ENCODE results near the gene TMEM212.

TMEM212 gene

DNA sequence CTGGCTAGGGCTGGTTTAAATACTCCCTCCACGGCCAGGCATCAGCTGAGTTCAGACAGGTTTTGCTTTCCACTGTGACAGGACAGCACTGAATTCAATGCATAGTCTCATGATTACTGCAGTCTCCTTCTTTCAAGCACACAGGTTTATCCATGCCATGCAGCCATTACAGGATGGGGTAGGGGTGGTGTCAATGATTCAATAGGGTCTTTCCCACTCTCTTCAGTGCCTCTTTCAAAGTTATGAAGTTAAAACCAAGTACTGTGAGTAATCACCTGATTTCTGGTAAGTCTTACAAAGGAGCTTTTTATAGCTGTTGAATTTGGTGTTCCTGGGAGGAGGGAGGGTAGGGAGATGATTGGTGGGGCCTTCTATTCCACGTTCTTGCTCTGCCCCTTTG is 47.2 kb downstream of the TMEM212 start:
- H3K27ac ChIP-seq = no peak overlapping the region
- TF ChIP-seq, protein P1, sequence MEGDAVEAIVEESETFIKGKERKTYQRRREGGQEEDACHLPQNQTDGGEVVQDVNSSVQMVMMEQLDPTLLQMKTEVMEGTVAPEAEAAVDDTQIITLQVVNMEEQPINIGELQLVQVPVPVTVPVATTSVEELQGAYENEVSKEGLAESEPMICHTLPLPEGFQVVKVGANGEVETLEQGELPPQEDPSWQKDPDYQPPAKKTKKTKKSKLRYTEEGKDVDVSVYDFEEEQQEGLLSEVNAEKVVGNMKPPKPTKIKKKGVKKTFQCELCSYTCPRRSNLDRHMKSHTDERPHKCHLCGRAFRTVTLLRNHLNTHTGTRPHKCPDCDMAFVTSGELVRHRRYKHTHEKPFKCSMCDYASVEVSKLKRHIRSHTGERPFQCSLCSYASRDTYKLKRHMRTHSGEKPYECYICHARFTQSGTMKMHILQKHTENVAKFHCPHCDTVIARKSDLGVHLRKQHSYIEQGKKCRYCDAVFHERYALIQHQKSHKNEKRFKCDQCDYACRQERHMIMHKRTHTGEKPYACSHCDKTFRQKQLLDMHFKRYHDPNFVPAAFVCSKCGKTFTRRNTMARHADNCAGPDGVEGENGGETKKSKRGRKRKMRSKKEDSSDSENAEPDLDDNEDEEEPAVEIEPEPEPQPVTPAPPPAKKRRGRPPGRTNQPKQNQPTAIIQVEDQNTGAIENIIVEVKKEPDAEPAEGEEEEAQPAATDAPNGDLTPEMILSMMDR (conservative IDR thresholded peaks at IDR 0.05) = no peak
- no peak for TF ChIP-seq ZFX (IDR thresholded peaks at IDR 0.05)

DNA sequence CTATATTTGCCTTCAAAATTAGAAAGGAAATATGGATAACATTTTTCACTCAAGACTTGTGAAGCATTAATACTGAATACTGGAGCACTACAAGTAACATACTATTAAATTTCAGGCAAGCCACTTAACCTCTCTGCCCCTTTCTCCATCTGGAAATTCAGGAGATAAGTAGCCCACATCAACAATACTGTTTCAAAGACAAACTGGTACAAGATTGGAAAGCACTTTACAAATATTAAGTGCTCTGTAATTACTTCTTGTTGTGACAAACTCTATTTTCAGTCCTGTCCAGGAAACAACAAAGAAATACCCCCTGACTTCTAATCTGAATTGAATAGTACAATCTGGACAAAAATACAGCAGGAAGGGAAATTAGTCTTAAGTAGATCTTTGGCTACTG is 49.3 kb downstream of the TMEM212 start:
- TF ChIP-seq ZFX (IDR thresholded peaks at IDR 0.05) = no peak
- TF ChIP-seq, protein P1 (conservative IDR thresholded peaks at IDR 0.05) = no peak
- no peak overlapping the region for H3K27ac ChIP-seq

GRCh38 chr3:171895291-171895690 is 52.1 kb downstream of the TMEM212 start:
- no peak for TF ChIP-seq ZFX (IDR thresholded peaks at IDR 0.05)
- TF ChIP-seq, protein P1 (conservative IDR thresholded peaks at IDR 0.05) = no peak
- no peak overlapping the region for H3K27ac ChIP-seq

DNA sequence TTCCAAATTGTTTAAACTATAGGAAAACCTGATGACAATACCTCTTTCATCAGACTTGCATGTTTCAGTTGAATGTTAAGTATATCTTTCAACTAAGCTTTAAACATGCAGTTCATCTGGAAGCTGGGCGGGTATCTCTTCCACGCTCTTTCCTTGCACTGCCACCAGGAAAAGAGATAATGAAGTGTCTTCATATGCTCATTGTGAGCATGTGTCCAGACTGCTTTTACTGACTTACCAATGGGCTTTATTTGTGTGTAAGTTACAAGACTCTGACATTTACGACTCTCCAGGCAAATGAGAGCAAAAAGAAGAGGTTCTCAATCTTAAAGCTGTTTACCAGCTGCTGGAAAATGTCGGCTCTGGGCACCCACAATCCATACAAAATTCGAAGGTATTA is 52.8 kb downstream of the TMEM212 start:
- TF ChIP-seq, protein P1 (conservative IDR thresholded peaks at IDR 0.05) = no peak
- no peak for TF ChIP-seq ZFX (IDR thresholded peaks at IDR 0.05)
- no peak overlapping the region for H3K27ac ChIP-seq

DNA sequence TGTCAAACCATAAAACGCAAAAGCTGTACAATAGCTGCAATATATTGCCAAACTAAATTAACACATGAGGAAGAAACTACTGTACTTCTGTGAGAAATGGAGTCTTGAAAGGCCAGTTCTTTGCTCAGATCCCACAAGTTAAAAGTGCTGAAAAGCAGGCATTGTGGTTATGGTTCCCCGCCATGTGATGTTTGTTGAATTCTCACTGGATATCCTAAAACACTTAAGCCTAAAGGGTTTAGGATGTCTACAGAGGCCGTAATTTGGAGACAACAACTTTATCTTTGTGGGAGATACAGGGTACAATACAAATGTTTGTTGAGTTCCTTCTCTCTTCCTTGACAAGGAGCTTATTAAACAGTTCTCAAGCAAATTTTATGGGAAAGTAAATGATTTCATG is 53.2 kb downstream of the TMEM212 start:
- no peak overlapping the region for H3K27ac ChIP-seq
- TF ChIP-seq, protein P1 (conservative IDR thresholded peaks at IDR 0.05) = no peak
- TF ChIP-seq ZFX (IDR thresholded peaks at IDR 0.05) = no peak

DNA sequence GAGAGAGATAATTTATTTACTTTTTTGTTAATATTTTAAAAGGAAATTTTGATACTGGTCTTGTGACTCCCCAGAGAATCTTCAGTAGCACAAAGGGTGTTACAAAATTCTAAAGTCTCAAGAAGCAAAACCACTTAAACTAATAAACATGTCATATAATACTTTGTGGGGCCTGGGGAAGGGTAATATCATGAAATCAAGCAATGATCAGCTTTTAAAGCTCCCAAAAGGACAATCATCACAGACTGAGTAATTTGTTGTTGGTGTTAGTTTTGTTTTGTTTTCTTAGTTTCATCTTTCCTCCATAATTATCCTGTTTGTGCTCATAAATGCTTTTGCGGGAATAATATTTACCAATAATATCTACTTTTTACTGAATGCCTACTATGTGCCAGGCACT is 55.0 kb downstream of the TMEM212 start:
- no peak overlapping the region for H3K27ac ChIP-seq

GRCh38 chr3:171900446-171900845 is 57.3 kb downstream of the TMEM212 start:
- no peak overlapping the region for H3K27ac ChIP-seq
- no peak for TF ChIP-seq ZFX (IDR thresholded peaks at IDR 0.05)
- TF ChIP-seq, protein P1 (conservative IDR thresholded peaks at IDR 0.05) = no peak

More for the DNA sequence above, 55.0 kb downstream of the TMEM212 start:
- TF ChIP-seq, protein P1 (conservative IDR thresholded peaks at IDR 0.05) = no peak
- no peak for TF ChIP-seq ZFX (IDR thresholded peaks at IDR 0.05)

Data from C4-2B (cell line).